Measurements from ENCODE around the gene ZNF536.

The ZNF536 gene

GRCh38 chr19:30565636-30566035, 193.5 kb downstream of the ZNF536 start:
- TF ChIP-seq, protein P1, sequence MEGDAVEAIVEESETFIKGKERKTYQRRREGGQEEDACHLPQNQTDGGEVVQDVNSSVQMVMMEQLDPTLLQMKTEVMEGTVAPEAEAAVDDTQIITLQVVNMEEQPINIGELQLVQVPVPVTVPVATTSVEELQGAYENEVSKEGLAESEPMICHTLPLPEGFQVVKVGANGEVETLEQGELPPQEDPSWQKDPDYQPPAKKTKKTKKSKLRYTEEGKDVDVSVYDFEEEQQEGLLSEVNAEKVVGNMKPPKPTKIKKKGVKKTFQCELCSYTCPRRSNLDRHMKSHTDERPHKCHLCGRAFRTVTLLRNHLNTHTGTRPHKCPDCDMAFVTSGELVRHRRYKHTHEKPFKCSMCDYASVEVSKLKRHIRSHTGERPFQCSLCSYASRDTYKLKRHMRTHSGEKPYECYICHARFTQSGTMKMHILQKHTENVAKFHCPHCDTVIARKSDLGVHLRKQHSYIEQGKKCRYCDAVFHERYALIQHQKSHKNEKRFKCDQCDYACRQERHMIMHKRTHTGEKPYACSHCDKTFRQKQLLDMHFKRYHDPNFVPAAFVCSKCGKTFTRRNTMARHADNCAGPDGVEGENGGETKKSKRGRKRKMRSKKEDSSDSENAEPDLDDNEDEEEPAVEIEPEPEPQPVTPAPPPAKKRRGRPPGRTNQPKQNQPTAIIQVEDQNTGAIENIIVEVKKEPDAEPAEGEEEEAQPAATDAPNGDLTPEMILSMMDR (IDR thresholded peaks at IDR 0.05; ENCODE audit: low read depth, low read length, missing control alignments), result no peak
- no peak overlapping the region for H3K4me3 ChIP-seq (replicated peaks; ENCODE audit: low read depth, low read length)
- no peak for DNase-seq (ENCODE audit: extremely low read depth, low read depth)

DNA sequence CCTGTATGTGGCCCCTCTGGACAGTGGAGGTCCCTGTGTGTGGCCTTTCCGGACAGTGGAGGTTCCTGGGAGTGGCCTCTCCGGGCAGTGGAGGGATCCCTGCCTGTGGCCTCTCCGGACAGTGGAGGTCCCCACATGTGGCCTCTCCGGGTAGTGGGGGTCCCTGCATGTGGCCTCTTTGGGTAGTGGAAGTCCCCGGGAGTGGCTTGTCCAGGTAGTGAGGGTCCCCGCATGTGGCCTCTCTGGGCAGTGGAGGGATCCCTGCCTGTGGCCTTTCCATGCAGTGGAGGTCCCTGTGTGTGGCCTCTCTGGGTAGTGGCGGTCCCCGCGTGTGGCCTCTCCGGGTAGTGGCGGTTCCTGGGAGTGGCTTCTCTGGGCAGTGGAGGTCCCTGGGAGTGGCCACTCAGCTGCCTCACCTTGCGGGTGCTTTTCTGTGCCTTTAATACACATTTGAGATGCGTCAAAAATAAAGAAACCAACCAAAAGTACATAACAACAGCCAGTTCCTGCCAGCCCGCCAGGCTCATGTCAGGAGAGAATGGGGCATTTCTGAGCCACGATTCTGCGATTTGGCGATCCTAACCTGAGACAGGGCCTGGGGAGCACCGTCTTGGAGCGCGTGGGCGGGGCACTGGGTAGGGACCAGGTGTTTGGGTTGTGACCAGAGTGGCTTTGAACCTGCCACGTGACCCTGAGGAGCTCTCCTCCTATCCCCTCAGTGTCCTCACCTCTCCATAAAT, 194.7 kb downstream of the ZNF536 start:
- H3K4me3 ChIP-seq (replicated peaks; ENCODE audit: low read depth, low read length), result no peak overlapping the region
- DNase-seq (ENCODE audit: extremely low read depth, low read depth), result no peak
- TF ChIP-seq, protein P1 (IDR thresholded peaks at IDR 0.05; ENCODE audit: low read depth, low read length, missing control alignments), result no peak

GRCh38 chr19:30567536-30568232, 195.5 kb downstream of the ZNF536 start:
- TF ChIP-seq, protein P1 (IDR thresholded peaks at IDR 0.05; ENCODE audit: low read depth, low read length, missing control alignments), result no peak
- H3K4me3 ChIP-seq (replicated peaks; ENCODE audit: low read depth, low read length), result no peak overlapping the region
- DNase-seq (ENCODE audit: extremely low read depth, low read depth), result no peak

- DNase-seq (ENCODE audit: extremely low read depth, low read depth), result no peak
- H3K4me3 ChIP-seq (replicated peaks; ENCODE audit: low read depth, low read length), result no peak overlapping the region
- TF ChIP-seq, protein P1 (IDR thresholded peaks at IDR 0.05; ENCODE audit: low read depth, low read length, missing control alignments), result no peak
Measured at GRCh38 chr19:30570194-30570593, 198.0 kb downstream of the ZNF536 start.

GRCh38 chr19:30577551-30578105, 205.4 kb downstream of the ZNF536 start:
- TF ChIP-seq, protein P1 (IDR thresholded peaks at IDR 0.05; ENCODE audit: low read depth, low read length, missing control alignments), result no peak
- no peak overlapping the region for H3K4me3 ChIP-seq (replicated peaks; ENCODE audit: low read depth, low read length)
- no peak for DNase-seq (ENCODE audit: extremely low read depth, low read depth)

GRCh38 chr19:30579419-30579818, 207.2 kb downstream of the ZNF536 start:
- no peak for DNase-seq (ENCODE audit: extremely low read depth, low read depth)
- TF ChIP-seq, protein P1 (IDR thresholded peaks at IDR 0.05; ENCODE audit: low read depth, low read length, missing control alignments), result no peak
- no peak overlapping the region for H3K4me3 ChIP-seq (replicated peaks; ENCODE audit: low read depth, low read length)

Data from HFF-Myc (cell line).